ENCODE data around the gene SPDYE1. TPM values are rescaled to one million over a fixed set of nuclear protein-coding genes. Genes with fewer than 3 reads are reported as not detected.
A peak's percentile ranks its signal among the peaks of the same experiment; 100 is the strongest.
"Not testable (repeated sequence)": the region's sequence is repeated elsewhere in the genome, so short reads cannot be mapped to it uniquely, and the experiment has no call there.

Gene SPDYE1, protein sequence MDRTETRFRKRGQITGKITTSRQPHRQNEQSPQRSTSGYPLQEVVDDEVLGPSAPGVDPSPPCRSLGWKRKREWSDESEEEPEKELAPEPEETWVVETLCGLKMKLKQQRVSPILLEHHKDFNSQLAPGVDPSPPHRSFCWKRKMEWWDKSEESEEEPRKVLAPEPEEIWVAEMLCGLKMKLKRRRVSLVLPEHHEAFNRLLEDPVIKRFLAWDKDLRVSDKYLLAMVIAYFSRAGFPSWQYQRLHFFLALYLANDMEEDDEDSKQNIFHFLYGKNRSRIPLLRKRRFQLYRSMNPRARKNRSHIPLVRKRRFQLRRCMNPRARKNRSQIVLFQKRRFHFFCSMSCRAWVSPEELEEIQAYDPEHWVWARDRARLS
- not detected for total RNA-seq

DNA sequence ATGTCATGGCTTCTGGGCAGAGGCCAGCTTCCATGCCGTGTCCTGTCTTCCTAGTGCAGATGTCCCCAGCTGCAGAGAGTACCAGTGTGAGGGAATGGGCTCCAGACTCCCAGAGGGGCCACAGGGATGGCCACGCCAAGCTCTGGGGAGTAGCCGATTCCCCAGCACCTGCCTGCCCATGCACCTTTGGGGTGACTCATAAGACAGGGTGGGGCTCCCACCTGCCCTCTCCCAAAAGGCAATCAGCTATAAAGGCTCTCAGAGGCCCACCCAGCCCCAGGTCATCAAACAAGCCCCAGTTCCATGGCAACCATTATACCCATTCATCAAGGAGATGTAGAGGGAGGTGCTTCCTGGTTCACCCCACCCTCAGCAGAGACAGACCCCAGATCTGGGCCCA lies at the start of gene SPDYE1:
Gene SPDYE1, plus strand, starts transcription at position 366 of the 400 bp plus-strand sequence. CDS start 2,053 bp downstream, outside the sequence.
- H3K4me1 Mint-ChIP-seq (ENCODE audit: low read depth); H3K4me3 Mint-ChIP-seq; DNase-seq; H3K36me3 Mint-ChIP-seq (ENCODE audit: low read depth); intact Hi-C loops (cut with micrococcal nuclease); CTCF ChIA-PET; H3K27ac Mint-ChIP-seq; H3K27me3 Mint-ChIP-seq (ENCODE audit: low read depth); H3K9me3 Mint-ChIP-seq: not testable (repeated sequence)

DNA sequence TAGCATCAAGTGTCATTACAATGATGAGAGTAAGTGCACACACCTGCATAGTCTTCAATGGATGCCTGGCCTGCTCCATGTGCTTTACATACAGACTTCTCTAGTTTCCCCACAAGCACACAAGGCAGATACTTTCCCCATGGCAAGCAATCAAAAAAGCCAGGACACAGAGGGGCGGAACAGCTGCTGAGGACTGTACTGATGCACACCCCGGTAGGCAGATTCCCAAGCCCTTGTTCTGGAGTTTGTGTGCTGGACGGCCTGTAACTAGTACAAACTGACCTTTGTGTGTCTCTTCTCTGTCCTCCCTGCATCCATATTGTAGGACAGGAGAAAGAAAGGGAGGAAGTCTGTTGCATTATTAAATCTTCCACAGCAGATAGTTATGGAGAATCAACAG lies 45.7 kb upstream of the SPDYE1 start:
- DNase-seq = no peak
- no peaks in the 10 kb centered on the region for H3K27me3 Mint-ChIP-seq (ENCODE audit: low read depth)
- H3K4me3 Mint-ChIP-seq = no peak overlapping the region
- peaks cover 8% of the 10 kb centered on the region for H3K4me1 Mint-ChIP-seq (ENCODE audit: low read depth)
- peaks cover 18% of the 10 kb centered on the region for H3K36me3 Mint-ChIP-seq (ENCODE audit: low read depth)
- intact Hi-C loops (cut with micrococcal nuclease) = no loop called here
- CTCF ChIA-PET = no interaction called here
- H3K27ac Mint-ChIP-seq = no peak overlapping the region
- H3K9me3 Mint-ChIP-seq = no peaks in the 10 kb centered on the region

DNA sequence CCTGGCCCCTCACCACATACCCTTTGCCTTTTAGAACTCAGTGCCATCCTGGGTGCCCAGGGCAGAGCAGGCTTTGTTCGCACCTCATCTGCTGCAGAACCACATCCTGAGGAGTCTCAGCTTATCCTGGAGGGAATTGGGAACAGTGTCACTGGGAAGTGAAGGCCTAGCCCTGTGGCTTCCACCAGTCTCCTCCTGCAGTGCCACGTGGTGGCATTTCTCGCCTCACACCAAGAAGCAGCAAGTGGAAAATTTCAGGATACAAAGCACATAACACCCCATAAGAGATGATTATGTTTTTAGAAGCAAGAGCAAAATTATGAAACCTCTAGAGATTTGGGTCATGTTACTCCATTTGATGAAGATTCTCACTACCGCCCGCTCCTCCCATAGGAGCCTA lies 44.6 kb upstream of the SPDYE1 start:
- Mint-ChIP-seq H3K27me3 (ENCODE audit: low read depth) (no peaks in the 10 kb centered on the region), H3K4me1 (ENCODE audit: low read depth) (peaks cover 8% of the 10 kb centered on the region), H3K9me3 (no peaks in the 10 kb centered on the region), H3K27ac (no peak overlapping the region), H3K4me3 (no peak overlapping the region), H3K36me3 (ENCODE audit: low read depth) (peaks cover 11% of the 10 kb centered on the region)
- CTCF ChIA-PET = interaction anchor here (0.9 kb wide), 1 partner anchor 9 kb away, joined by 4 read pairs; no protein-coding TSS in a partner anchor
- DNase-seq = no peak
- intact Hi-C loops (cut with micrococcal nuclease) = no loop called here

DNA sequence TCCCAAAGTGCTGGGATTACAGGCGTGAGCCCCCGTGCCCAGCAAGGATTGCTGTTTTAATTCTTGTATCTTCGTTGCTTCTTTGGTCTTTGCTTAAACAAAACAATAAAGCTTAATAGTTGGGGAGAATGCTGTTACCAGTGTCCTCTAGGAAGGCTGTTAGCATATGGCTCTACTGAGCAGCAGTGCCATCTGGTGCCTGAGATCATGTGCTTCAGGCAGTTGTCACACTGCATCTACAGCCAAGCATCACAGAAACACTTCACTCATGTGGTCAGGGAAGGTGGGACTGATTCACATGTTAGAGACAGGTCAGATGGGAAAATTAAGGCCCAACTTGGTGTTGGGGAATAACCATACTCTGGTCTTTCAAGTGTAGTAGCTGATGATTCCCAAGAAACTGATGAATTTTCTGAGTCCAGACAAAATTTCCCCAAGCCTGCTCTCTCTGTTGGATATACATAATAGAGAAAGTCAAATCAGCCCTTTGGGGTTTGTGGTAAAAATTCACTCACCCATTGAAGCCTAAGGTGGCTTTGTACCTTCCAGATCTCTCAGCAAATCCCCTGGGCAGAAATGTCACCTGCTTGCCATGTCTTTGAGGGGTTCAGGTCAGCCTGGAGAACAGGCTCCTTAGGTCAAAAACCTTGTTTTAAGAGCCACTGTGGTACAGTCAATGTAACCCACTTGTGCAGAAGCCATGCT lies 43.0 kb upstream of the SPDYE1 start:
- no peak overlapping the region for H3K27ac Mint-ChIP-seq
- no peaks in the 10 kb centered on the region for H3K9me3 Mint-ChIP-seq
- CTCF ChIA-PET = interaction anchor here (1.6 kb wide), 1 partner anchor 10 kb away, joined by 3 read pairs; no protein-coding TSS in a partner anchor
- H3K4me3 Mint-ChIP-seq = no peak overlapping the region
- intact Hi-C loops (cut with micrococcal nuclease) = no loop called here
- H3K27me3 Mint-ChIP-seq (ENCODE audit: low read depth) = no peaks in the 10 kb centered on the region
- peaks cover 8% of the 10 kb centered on the region for H3K4me1 Mint-ChIP-seq (ENCODE audit: low read depth)
- peaks cover 11% of the 10 kb centered on the region for H3K36me3 Mint-ChIP-seq (ENCODE audit: low read depth)
- peak; percentile 54 for DNase-seq

DNA sequence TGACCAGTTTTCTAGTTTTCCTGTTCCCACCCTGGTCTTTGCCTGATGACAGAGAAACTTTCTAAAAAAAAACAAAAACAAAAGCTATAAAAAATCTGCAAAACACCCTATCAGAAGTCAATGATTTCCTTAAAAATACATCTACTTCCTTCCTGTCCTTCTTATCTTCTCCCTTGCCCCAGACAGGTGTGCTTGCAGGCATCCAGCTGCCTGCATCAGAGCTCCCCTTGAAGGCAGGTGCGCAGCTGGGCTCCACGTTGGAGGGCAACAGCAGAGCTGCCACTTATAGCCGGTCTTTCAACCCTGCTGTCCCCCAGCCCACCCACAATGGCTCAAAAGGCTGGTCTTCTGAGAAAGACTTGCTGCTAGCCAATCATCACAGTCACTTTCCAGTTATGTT lies 41.7 kb upstream of the SPDYE1 start:
- Mint-ChIP-seq H3K27me3 (ENCODE audit: low read depth) (no peaks in the 10 kb centered on the region), H3K4me1 (ENCODE audit: low read depth) (peaks cover 8% of the 10 kb centered on the region), H3K27ac (no peak overlapping the region), H3K9me3 (no peaks in the 10 kb centered on the region), H3K36me3 (ENCODE audit: low read depth) (peaks cover 11% of the 10 kb centered on the region), H3K4me3 (no peak overlapping the region)
- CTCF ChIA-PET = interaction anchor here (0.9 to 1.6 kb wide), 2 partner anchors 11 to 52 kb away, joined by 3 read pairs; no protein-coding TSS in a partner anchor
- no peak for DNase-seq
- intact Hi-C loops (cut with micrococcal nuclease) = no loop called here

DNA sequence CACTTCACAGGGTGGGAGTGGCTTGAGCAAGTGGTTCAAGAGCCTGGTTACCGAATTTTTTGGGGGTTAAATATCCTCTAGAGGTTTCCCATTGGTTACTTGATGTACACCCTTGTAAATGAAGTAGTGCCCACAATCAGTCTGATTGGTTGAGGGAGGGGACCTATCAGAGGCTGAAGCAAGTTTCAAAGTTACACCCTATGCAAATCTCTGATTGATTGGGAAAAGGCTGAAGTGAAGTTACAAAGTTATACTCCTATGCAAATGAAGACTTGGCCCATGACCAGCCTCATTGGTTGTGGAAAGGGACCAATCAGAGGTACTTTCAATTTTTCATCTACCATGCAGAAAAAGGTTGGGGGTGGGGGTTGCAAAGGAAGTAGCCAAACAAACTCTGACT lies 36.8 kb upstream of the SPDYE1 start:
- Mint-ChIP-seq H3K27ac (no peak overlapping the region), H3K9me3 (no peaks in the 10 kb centered on the region), H3K27me3 (ENCODE audit: low read depth) (no peaks in the 10 kb centered on the region), H3K36me3 (ENCODE audit: low read depth) (peaks cover 3% of the 10 kb centered on the region), H3K4me1 (ENCODE audit: low read depth) (peaks cover 5% of the 10 kb centered on the region), H3K4me3 (no peak overlapping the region)
- intact Hi-C loops (cut with micrococcal nuclease) = no loop called here
- CTCF ChIA-PET = no interaction called here
- DNase-seq = no peak

DNA sequence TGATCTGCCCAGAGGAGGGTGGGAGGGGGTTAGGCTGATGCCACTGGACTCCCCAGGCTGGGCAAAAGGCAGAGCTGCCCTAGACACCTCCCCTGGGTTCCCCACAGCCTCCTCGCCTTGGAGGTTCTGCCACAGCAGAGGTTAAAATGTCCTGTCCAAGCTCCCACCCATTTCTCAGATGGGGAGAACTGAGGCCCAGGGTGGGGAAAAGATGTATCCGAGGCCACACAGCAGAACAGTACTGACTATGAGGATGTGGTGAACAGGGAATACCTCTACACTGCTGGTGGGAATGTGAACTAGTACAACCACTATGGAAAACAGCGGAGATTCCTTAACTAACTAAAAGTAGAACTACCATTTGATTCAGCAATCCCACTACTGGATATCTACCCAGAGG lies 31.3 kb upstream of the SPDYE1 start:
- intact Hi-C loops (cut with micrococcal nuclease); H3K27me3 Mint-ChIP-seq (ENCODE audit: low read depth); H3K4me1 Mint-ChIP-seq (ENCODE audit: low read depth); H3K4me3 Mint-ChIP-seq; H3K36me3 Mint-ChIP-seq (ENCODE audit: low read depth); DNase-seq; H3K27ac Mint-ChIP-seq; H3K9me3 Mint-ChIP-seq: not testable (repeated sequence)
- CTCF ChIA-PET = interaction anchor here (0.5 to 0.6 kb wide), 2 partner anchors 35 to 44 kb away, joined by 3 to 4 read pairs; no protein-coding TSS in a partner anchor

DNA sequence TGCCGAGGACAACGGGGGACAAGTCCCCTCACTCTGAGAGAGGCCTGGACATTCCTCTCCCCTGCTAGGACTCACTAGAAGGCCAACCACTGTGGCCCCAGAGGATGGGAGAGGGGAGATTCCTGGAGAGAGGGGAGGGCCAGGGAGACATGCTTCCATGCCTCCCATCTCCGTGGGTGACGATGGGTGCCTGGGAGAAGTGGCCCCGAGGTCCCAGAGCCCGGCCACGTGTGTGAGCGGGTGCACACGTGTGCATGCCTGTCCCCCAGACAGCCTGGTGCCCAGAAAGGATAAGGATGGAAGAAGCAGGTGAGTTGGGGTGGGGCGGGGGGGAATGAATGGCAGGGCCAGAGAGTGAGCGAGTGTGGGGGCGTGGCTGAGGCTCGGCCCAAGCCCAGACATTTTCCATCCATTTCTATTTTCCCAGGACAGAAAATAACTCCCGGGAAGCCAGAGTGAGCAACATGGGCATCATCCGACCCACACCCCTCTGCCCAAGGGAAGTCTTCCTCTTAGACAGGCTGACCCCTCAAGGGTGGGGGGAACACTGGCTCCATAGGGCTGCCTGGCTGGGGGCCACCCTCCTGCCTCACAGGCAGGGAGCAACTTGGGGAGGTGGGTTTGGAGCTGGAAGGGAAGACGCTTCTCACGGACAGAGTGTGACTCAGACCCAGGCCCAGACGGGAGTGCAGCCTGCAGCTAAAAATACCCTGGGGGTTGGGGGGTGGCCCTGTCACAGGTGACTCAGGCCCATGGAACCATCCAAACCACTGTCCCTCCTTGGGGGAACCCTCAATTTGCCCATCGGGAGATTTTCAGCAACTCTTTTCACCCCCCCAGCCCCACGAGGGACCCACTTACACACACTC lies 29.3 kb upstream of the SPDYE1 start:
- H3K27me3 Mint-ChIP-seq (ENCODE audit: low read depth); DNase-seq; H3K4me3 Mint-ChIP-seq; H3K27ac Mint-ChIP-seq; H3K4me1 Mint-ChIP-seq (ENCODE audit: low read depth); intact Hi-C loops (cut with micrococcal nuclease); H3K9me3 Mint-ChIP-seq; CTCF ChIA-PET; H3K36me3 Mint-ChIP-seq (ENCODE audit: low read depth): not testable (repeated sequence)

DNA sequence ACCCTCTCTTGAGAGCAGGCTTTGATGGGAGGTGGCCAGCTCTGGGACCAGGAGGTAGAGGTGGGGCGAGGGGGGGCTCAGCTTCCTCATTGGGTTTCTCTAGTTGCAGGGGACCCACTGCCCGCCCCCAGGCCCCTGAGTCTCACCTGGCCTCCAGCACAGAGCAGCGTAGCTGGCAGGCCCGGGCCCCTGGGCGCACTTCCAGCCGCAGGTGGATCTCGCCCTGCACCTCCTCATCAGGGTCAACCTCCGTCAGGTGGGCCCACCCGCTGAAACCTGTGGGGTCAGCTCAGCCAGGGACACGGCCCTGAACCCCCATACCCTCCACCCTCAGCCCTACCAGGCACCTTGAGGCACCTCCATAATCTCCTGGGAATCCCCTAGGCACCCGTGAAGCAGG lies 28.1 kb upstream of the SPDYE1 start:
- H3K9me3 Mint-ChIP-seq; H3K27ac Mint-ChIP-seq; CTCF ChIA-PET; H3K4me1 Mint-ChIP-seq (ENCODE audit: low read depth); H3K36me3 Mint-ChIP-seq (ENCODE audit: low read depth); H3K27me3 Mint-ChIP-seq (ENCODE audit: low read depth); H3K4me3 Mint-ChIP-seq; intact Hi-C loops (cut with micrococcal nuclease); DNase-seq: not testable (repeated sequence)

DNA sequence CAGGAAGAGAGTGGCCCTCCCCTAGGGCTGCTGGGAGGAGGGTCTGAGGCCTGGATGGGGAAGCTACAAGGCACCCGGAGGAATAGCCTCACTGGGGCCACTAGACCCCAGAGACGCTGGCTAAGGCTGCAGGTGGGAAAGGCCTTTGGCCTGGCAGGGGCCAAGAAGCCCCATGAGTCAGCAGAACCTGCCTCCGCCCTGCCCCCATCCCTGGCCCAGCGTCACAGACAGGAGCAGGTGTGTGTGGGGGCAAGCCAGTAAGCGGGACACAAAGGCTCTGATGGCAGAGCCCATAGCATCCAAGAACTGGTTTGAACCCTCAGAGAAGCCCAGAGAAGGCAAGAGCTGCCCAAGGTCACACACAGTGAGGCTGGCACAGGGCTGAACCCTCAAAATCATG lies 27.0 kb upstream of the SPDYE1 start:
- intact Hi-C loops (cut with micrococcal nuclease); H3K27me3 Mint-ChIP-seq (ENCODE audit: low read depth); H3K27ac Mint-ChIP-seq; H3K9me3 Mint-ChIP-seq; H3K36me3 Mint-ChIP-seq (ENCODE audit: low read depth); DNase-seq; H3K4me3 Mint-ChIP-seq; CTCF ChIA-PET; H3K4me1 Mint-ChIP-seq (ENCODE audit: low read depth): not testable (repeated sequence)

DNA sequence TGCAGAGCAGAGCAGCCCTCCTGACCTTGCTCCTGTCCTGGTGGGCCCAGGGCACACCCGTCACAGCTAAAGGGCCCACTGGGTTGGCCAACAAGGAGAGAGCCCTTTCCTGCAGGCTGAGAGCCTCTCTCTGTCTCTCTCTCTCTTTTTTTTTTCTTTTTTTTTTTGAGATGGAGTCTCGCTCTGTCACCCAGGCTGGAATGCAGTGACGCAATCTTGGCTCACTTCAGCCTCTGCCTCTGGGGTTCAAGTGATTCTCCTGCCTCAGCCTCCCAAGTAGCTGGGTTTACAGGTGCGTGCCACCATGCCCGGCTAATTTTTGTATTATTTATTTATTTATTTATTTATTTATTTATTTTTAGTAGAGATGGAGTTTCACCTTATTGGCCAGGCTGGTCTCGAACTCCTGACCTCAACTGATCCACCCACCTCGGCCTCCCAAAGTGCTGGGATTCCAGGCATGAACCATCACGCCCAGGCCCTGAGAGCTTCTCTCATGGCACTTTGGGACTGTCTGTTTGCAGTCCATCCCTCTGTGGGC lies 23.6 kb upstream of the SPDYE1 start:
- H3K4me3 Mint-ChIP-seq; H3K27me3 Mint-ChIP-seq (ENCODE audit: low read depth); H3K4me1 Mint-ChIP-seq (ENCODE audit: low read depth); H3K36me3 Mint-ChIP-seq (ENCODE audit: low read depth); DNase-seq; H3K9me3 Mint-ChIP-seq; H3K27ac Mint-ChIP-seq; intact Hi-C loops (cut with micrococcal nuclease): not testable (repeated sequence)
- CTCF ChIA-PET = interaction anchor here (0.6 kb wide), 1 partner anchor 131 kb away, joined by 3 read pairs; no protein-coding TSS in a partner anchor

All from activated naive CD4-positive, alpha-beta T cell treated with anti-CD3 and anti-CD28 coated beads for 36 hours (primary cell).